ENCODE results near the gene OR6K3. TPM values are rescaled to one million over a fixed set of nuclear protein-coding genes. Genes with fewer than 3 reads are reported as not detected.

Gene OR6K3
- total RNA-seq, 2 donors from 2014 or later, result not detected

DNA sequence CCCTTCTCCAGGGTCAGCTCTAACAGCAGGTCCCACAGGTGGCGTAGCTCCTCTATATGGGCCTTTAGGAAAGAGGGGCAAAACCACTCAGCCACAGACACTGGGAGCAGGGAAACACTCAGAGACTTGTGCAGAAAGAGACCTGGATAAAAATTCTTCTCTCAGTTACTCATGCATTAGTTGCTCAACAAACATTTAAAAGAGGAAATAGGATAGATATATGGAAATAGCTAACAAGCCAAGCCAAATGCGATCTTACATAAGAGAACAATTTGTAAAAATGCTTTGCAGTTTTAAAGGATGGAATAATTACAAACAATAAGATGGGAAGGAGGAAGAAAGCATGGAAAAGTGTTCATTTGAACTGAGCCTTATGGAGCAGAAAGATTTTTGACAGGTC lies 38.9 kb downstream of the OR6K3 start:
- no peaks in the 10 kb centered on the region for H3K9me3 Mint-ChIP-seq
- no peak for DNase-seq
- TF ChIP-seq, protein P1, sequence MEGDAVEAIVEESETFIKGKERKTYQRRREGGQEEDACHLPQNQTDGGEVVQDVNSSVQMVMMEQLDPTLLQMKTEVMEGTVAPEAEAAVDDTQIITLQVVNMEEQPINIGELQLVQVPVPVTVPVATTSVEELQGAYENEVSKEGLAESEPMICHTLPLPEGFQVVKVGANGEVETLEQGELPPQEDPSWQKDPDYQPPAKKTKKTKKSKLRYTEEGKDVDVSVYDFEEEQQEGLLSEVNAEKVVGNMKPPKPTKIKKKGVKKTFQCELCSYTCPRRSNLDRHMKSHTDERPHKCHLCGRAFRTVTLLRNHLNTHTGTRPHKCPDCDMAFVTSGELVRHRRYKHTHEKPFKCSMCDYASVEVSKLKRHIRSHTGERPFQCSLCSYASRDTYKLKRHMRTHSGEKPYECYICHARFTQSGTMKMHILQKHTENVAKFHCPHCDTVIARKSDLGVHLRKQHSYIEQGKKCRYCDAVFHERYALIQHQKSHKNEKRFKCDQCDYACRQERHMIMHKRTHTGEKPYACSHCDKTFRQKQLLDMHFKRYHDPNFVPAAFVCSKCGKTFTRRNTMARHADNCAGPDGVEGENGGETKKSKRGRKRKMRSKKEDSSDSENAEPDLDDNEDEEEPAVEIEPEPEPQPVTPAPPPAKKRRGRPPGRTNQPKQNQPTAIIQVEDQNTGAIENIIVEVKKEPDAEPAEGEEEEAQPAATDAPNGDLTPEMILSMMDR (conservative IDR thresholded peaks at IDR 0.05), result no peak
- Histone ChIP-seq H3K9ac (ENCODE audit: extremely low read depth, low read length, poor library complexity, severe bottlenecking) (no peak overlapping the region), H3K36me3 (ENCODE audit: control insufficient read depth, insufficient read depth, low read length) (no peaks in the 10 kb centered on the region), H3K27ac (ENCODE audit: low read depth, low read length) (no peak overlapping the region), H3K9me3 (ENCODE audit: control insufficient read depth, low read length) (no peaks in the 10 kb centered on the region), H3K27me3 (ENCODE audit: control insufficient read depth, insufficient read depth, low read length, poor library complexity, severe bottlenecking) (no peaks in the 10 kb centered on the region), H3K4me1 (ENCODE audit: control insufficient read depth, insufficient read depth, low read length) (no peaks in the 10 kb centered on the region), H3K4me3 (ENCODE audit: low read length) (no peak overlapping the region)
- H3K4me1 Mint-ChIP-seq, result no peaks in the 10 kb centered on the region
- no peaks in the 10 kb centered on the region for H3K27me3 Mint-ChIP-seq (ENCODE audit: insufficient read depth)
- H3K4me3 Mint-ChIP-seq, result no peak overlapping the region
- H3K36me3 Mint-ChIP-seq (ENCODE audit: low read depth), result no peaks in the 10 kb centered on the region
- WGBS, 2 experiments (ENCODE audit: insufficient coverage in 1 of 2, insufficient read length in 1 of 2), result 93 to 100% methylated on average over 1 to 2 of the region's 2 CpGs
- H3K27ac Mint-ChIP-seq, result no peak overlapping the region

DNA sequence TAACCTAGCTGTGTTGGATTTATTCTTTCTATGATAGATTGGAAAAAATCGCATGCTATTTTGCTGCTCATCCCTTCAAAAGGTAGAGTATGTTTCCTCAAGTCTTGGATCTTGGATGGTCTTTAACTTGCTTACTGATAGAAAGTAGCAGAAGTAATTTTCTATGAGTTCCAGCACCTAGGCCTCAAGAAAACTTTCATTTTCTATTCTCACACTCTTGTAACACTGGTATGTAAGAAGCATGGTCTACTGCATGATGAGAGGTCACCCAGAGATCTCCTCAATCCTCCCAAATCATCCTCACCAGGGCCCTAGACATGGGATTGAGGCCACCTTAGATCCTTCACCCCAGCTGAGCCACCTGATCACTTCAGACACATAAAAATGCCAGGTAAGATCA lies 41.2 kb downstream of the OR6K3 start:
- H3K27me3 ChIP-seq (ENCODE audit: control insufficient read depth, insufficient read depth, low read length, poor library complexity, severe bottlenecking), result no peaks in the 10 kb centered on the region
- Mint-ChIP-seq H3K36me3 (ENCODE audit: low read depth) (no peaks in the 10 kb centered on the region), H3K27ac (no peak overlapping the region), H3K9me3 (no peaks in the 10 kb centered on the region), H3K4me3 (no peak overlapping the region), H3K4me1 (no peaks in the 10 kb centered on the region), H3K27me3 (ENCODE audit: insufficient read depth) (no peaks in the 10 kb centered on the region)
- no peak overlapping the region for H3K9ac ChIP-seq (ENCODE audit: extremely low read depth, low read length, poor library complexity, severe bottlenecking)
- H3K36me3 ChIP-seq (ENCODE audit: control insufficient read depth, insufficient read depth, low read length), result no peaks in the 10 kb centered on the region
- H3K27ac ChIP-seq (ENCODE audit: low read depth, low read length), result no peak overlapping the region
- WGBS, 2 experiments (ENCODE audit: insufficient coverage in 1 of 2, insufficient read length in 1 of 2), result 89 to 100% methylated on average over 1 of the region's 1 CpG
- TF ChIP-seq, protein P1 (conservative IDR thresholded peaks at IDR 0.05), result no peak
- H3K4me3 ChIP-seq (ENCODE audit: low read length), result no peak overlapping the region
- no peaks in the 10 kb centered on the region for H3K4me1 ChIP-seq (ENCODE audit: control insufficient read depth, insufficient read depth, low read length)
- DNase-seq, result no peak
- no peaks in the 10 kb centered on the region for H3K9me3 ChIP-seq (ENCODE audit: control insufficient read depth, low read length)

DNA sequence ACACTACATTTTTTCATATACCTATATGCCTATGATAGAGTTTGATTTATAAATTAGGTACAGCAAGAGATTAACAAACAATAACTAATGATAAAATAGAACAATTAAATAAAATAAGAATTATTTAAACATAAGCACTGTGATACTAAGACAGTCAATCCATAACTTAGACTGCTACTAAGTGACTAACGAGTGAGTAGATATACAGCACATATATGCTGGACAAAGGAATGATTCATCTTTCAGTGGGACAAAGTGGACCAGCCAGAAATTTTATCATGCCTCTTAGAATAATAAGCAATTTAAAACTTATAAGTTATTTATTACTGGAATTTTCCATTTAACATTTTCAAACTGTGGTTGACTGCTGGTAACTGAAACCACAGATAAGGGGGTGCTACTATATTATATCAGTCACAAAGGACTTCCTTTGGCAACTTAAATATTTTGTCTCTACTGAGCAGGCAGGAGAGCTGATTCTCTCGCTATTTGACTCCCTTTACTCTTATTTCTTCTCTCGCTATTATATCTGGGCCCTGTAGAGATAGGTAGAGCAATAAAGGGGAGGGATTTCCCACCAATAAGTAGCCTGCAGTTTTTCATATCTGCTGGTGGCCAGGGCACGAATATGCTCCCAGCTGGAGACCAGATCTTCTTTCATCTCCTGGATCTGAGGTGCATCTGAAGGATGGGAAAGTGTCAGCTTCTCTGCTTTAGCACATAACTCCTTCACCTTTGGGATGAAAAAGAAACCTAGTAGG lies 44.8 kb downstream of the OR6K3 start:
- no peaks in the 10 kb centered on the region for H3K27me3 Mint-ChIP-seq (ENCODE audit: insufficient read depth)
- H3K27ac ChIP-seq (ENCODE audit: low read depth, low read length), result no peak overlapping the region
- no peaks in the 10 kb centered on the region for H3K36me3 Mint-ChIP-seq (ENCODE audit: low read depth)

More for the DNA sequence above, 44.8 kb downstream of the OR6K3 start:
- H3K4me1 ChIP-seq (ENCODE audit: control insufficient read depth, insufficient read depth, low read length), result no peaks in the 10 kb centered on the region
- H3K27me3 ChIP-seq (ENCODE audit: control insufficient read depth, insufficient read depth, low read length, poor library complexity, severe bottlenecking), result no peaks in the 10 kb centered on the region
- 85% methylated on average over 4 of the region's 4 CpGs; no CpG with 5 or more reads in 1 of the 2 experiments for WGBS, 2 experiments (ENCODE audit: insufficient coverage in 1 of 2, insufficient read length in 1 of 2)
- H3K4me3 ChIP-seq (ENCODE audit: low read length), result no peak overlapping the region
- Mint-ChIP-seq H3K4me3 (no peak overlapping the region), H3K27ac (no peak overlapping the region), H3K4me1 (no peaks in the 10 kb centered on the region), H3K9me3 (no peaks in the 10 kb centered on the region)
- TF ChIP-seq, protein P1 (conservative IDR thresholded peaks at IDR 0.05), result no peak
- no peaks in the 10 kb centered on the region for H3K9me3 ChIP-seq (ENCODE audit: control insufficient read depth, low read length)
- H3K9ac ChIP-seq (ENCODE audit: extremely low read depth, low read length, poor library complexity, severe bottlenecking), result no peak overlapping the region
- H3K36me3 ChIP-seq (ENCODE audit: control insufficient read depth, insufficient read depth, low read length), result no peaks in the 10 kb centered on the region
- DNase-seq, result no peak
